WTC11 (cell line): ENCODE data around the gene PPP1R14C.
"Not testable (repeated sequence)": the region's sequence is repeated elsewhere in the genome, so short reads cannot be mapped to it uniquely, and the experiment has no call there.

ENCODE experiments used
- ATF3 ChIP-seq: sonication (generic); formaldehyde crosslinking; conservative IDR thresholded peaks from 2 replicates; pipeline ENCODE4 v1.8.1; 2022; ENCODE audit warnings: mild to moderate bottlenecking, missing genetic modification reagents
- ATF6 ChIP-seq: sonication (generic); formaldehyde crosslinking; IDR thresholded peaks from 2 replicates; pipeline ENCODE4 v1.8.1; 2023; ENCODE audit warnings: mild to moderate bottlenecking, missing genetic modification reagents
- CTCF ChIP-seq: fragments of 200-600 bp; IDR thresholded peaks from 2 replicates; pipeline ENCODE4 v1.8.0; 2022; ENCODE audit warnings: antibody characterized with exemption
- MAX ChIP-seq: sonication (generic); formaldehyde crosslinking; IDR thresholded peaks from 2 replicates; pipeline ENCODE4 v1.8.0; 2022; ENCODE audit warnings: mild to moderate bottlenecking, missing genetic modification reagents
- MLX ChIP-seq: sonication (generic); formaldehyde crosslinking; IDR thresholded peaks from 2 replicates; pipeline ENCODE4 v1.8.1; 2023; ENCODE audit warnings: mild to moderate bottlenecking, missing genetic modification reagents, moderate library complexity
- NFE2L1 ChIP-seq: sonication (generic); formaldehyde crosslinking; IDR thresholded peaks from 2 replicates; pipeline ENCODE4 v1.8.1; 2023; ENCODE audit warnings: missing genetic modification reagents
- SMAD3 ChIP-seq: sonication (generic); formaldehyde crosslinking; IDR thresholded peaks from 2 replicates; pipeline ENCODE4 v1.8.0; 2022; ENCODE audit warnings: missing genetic modification reagents, mild to moderate bottlenecking, borderline replicate concordance
- TEAD4 ChIP-seq: sonication (generic); formaldehyde crosslinking; IDR thresholded peaks from 2 replicates; pipeline ENCODE4 v1.8.0; 2022; ENCODE audit warnings: mild to moderate bottlenecking, missing genetic modification reagents
- USF2 ChIP-seq: sonication (generic); formaldehyde crosslinking; IDR thresholded peaks from 2 replicates; pipeline ENCODE4 v1.8.1; 2023; ENCODE audit warnings: mild to moderate bottlenecking, missing genetic modification reagents, moderate library complexity
- ZNF121 ChIP-seq: sonication (generic); formaldehyde crosslinking; IDR thresholded peaks from 2 replicates; pipeline ENCODE4 v1.8.0; 2023; ENCODE audit warnings: missing genetic modification reagents
- ZNF263 ChIP-seq: sonication (generic); formaldehyde crosslinking; IDR thresholded peaks from 2 replicates; pipeline ENCODE4 v1.8.1; 2022; ENCODE audit warnings: low read depth, mild to moderate bottlenecking, moderate library complexity, missing genetic modification reagents
- ZNF281 ChIP-seq: sonication (generic); formaldehyde crosslinking; IDR thresholded peaks from 2 replicates; pipeline ENCODE4 v1.8.0; 2023; ENCODE audit warnings: mild to moderate bottlenecking, missing genetic modification reagents
- ZNF423 ChIP-seq: fragments of 250-450 bp; sonication (Bioruptor Pico); IDR thresholded peaks from 2 replicates; pipeline ENCODE4 v2.1.2; 2022; ENCODE audit warnings: mild to moderate bottlenecking, moderate library complexity

- TF ChIP-seq ATF6 (CRISPR knock-in tag); CTCF; ATF3 (CRISPR knock-in tag); MAX; USF2 (CRISPR knock-in tag); MLX (CRISPR knock-in tag); SMAD3 (CRISPR knock-in tag); ZNF263 (CRISPR knock-in tag); ZNF121; NFE2L1; ZNF281 (CRISPR knock-in tag); ZNF423 (CRISPR knock-in tag); TEAD4 (CRISPR knock-in tag): not testable (repeated sequence)
Measured at GRCh38 chr6:150179907-150180424, 37.1 kb downstream of the PPP1R14C start.
